ENCODE measurements around the gene FUT8.

- TF ChIP-seq, protein P1, sequence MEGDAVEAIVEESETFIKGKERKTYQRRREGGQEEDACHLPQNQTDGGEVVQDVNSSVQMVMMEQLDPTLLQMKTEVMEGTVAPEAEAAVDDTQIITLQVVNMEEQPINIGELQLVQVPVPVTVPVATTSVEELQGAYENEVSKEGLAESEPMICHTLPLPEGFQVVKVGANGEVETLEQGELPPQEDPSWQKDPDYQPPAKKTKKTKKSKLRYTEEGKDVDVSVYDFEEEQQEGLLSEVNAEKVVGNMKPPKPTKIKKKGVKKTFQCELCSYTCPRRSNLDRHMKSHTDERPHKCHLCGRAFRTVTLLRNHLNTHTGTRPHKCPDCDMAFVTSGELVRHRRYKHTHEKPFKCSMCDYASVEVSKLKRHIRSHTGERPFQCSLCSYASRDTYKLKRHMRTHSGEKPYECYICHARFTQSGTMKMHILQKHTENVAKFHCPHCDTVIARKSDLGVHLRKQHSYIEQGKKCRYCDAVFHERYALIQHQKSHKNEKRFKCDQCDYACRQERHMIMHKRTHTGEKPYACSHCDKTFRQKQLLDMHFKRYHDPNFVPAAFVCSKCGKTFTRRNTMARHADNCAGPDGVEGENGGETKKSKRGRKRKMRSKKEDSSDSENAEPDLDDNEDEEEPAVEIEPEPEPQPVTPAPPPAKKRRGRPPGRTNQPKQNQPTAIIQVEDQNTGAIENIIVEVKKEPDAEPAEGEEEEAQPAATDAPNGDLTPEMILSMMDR (IDR thresholded peaks at IDR 0.05), result no peak
- TF ChIP-seq POLR2A (IDR thresholded peaks at IDR 0.05), result no peak
These were observed 142.8 kb downstream of the FUT8 start for GRCh38 chr14:65555358-65555757.
